WTC11 (cell line): ENCODE data around the gene MOV10L1. TPM values are rescaled to one million over a fixed set of nuclear protein-coding genes. Genes with fewer than 3 reads are reported as not detected.

Source experiments
- ATAC-seq: fragments of 200-7000 bp; cut with Tn5 transposase; 2 replicates; pipeline ENCODE4 v1.10.0; 2021; ENCODE audit warnings: mild to moderate bottlenecking, moderate library complexity
- CTCF ChIA-PET: fragments of 300-600 bp; sonication (Branson Sonifier 250); formaldehyde crosslinking; loops from one replicate; lab custom pipeline; 2021; ENCODE audit warnings: antibody characterized with exemption; lab: Charles Lee
- POLR2A ChIA-PET: fragments of 350-600 bp; sonication (Branson Sonifier 250); formaldehyde crosslinking; loops from one replicate; lab custom pipeline; 2021; ENCODE audit warnings: antibody characterized with exemption; lab: Charles Lee
- DNase-seq: peaks from one replicate; pipeline ENCODE4 v3.0.0; 2021; ENCODE audit warnings: low spot score
- H3K27ac Mint-ChIP-seq: 2 replicates; pipeline ENCODE4 v1.8.0; 2021; ENCODE audit warnings: mixed read lengths
- H3K27me3 Mint-ChIP-seq: 2 replicates; pipeline ENCODE4 v1.8.0; 2021; ENCODE audit warnings: low read depth, mild to moderate bottlenecking, moderate library complexity, mixed read lengths
- H3K36me3 Mint-ChIP-seq: 2 replicates; pipeline ENCODE4 v1.8.0; 2021; ENCODE audit warnings: mixed read lengths
- H3K4me1 Mint-ChIP-seq: 2 replicates; pipeline ENCODE4 v1.8.0; 2022; ENCODE audit warnings: mixed read lengths
- H3K4me3 Mint-ChIP-seq: 2 replicates; pipeline ENCODE4 v1.8.0; 2021; ENCODE audit warnings: mild to moderate bottlenecking, moderate library complexity, mixed read lengths
- H3K9me3 Mint-ChIP-seq: 2 replicates; pipeline ENCODE4 v1.8.0; 2021; ENCODE audit warnings: mixed read lengths
- AFF4 ChIP-seq: sonication (generic); formaldehyde crosslinking; IDR thresholded peaks from 2 replicates; pipeline ENCODE4 v1.8.1; 2023; ENCODE audit warnings: mild to moderate bottlenecking, missing genetic modification reagents, borderline replicate concordance
- CREB1 ChIP-seq: sonication (generic); formaldehyde crosslinking; IDR thresholded peaks from 2 replicates; pipeline ENCODE4 v1.8.0; 2023; ENCODE audit warnings: mild to moderate bottlenecking, missing genetic modification reagents
- FOXJ3 ChIP-seq: sonication (generic); formaldehyde crosslinking; IDR thresholded peaks from 2 replicates; pipeline ENCODE4 v1.9.0; 2021; ENCODE audit warnings: missing genetic modification reagents, mild to moderate bottlenecking, borderline replicate concordance
- GABPB1 ChIP-seq: sonication (generic); formaldehyde crosslinking; IDR thresholded peaks from 2 replicates; pipeline ENCODE4 v1.8.1; 2023; ENCODE audit warnings: mild to moderate bottlenecking, missing genetic modification reagents
- IRF2 ChIP-seq: sonication (generic); formaldehyde crosslinking; IDR thresholded peaks from 2 replicates; pipeline ENCODE4 v1.8.0; 2022; ENCODE audit warnings: low read depth, missing genetic modification reagents, borderline replicate concordance
- JAZF1 ChIP-seq: fragments of 250-450 bp; sonication (Bioruptor Pico); IDR thresholded peaks from 2 replicates; pipeline ENCODE4 v1.9.0; 2021; ENCODE audit warnings: moderate library complexity, mild to moderate bottlenecking, inconsistent platforms
- MYBL2 ChIP-seq: sonication (generic); formaldehyde crosslinking; IDR thresholded peaks from 2 replicates; pipeline ENCODE4 v1.8.1; 2023; ENCODE audit warnings: mild to moderate bottlenecking, moderate library complexity, missing genetic modification reagents
- NR3C1 ChIP-seq: sonication (generic); formaldehyde crosslinking; conservative IDR thresholded peaks from 2 replicates; pipeline ENCODE4 v1.8.1; 2023; ENCODE audit warnings: low read depth, mild to moderate bottlenecking, missing genetic modification reagents
- SMAD4 ChIP-seq: sonication (generic); formaldehyde crosslinking; IDR thresholded peaks from 2 replicates; pipeline ENCODE4 v1.8.0; 2022; ENCODE audit warnings: mild to moderate bottlenecking, missing genetic modification reagents
- TEAD4 ChIP-seq: sonication (generic); formaldehyde crosslinking; IDR thresholded peaks from 2 replicates; pipeline ENCODE4 v1.8.0; 2022; ENCODE audit warnings: mild to moderate bottlenecking, missing genetic modification reagents
- ZNF263 ChIP-seq: sonication (generic); formaldehyde crosslinking; IDR thresholded peaks from 2 replicates; pipeline ENCODE4 v1.8.1; 2022; ENCODE audit warnings: low read depth, mild to moderate bottlenecking, moderate library complexity, missing genetic modification reagents
- ZNF317 ChIP-seq: sonication (generic); formaldehyde crosslinking; IDR thresholded peaks from 2 replicates; pipeline ENCODE4 v1.8.1; 2023; ENCODE audit warnings: low read depth, mild to moderate bottlenecking, moderate library complexity, missing genetic modification reagents, borderline replicate concordance
- ZNF416 ChIP-seq: fragments of 250-450 bp; sonication (Bioruptor Pico); IDR thresholded peaks from 2 replicates; pipeline ENCODE4 v1.9.0; 2021; ENCODE audit warnings: mild to moderate bottlenecking, inconsistent platforms
- ZNF425 ChIP-seq: fragments of 250-450 bp; sonication (Bioruptor Pico); conservative IDR thresholded peaks from 2 replicates; pipeline ENCODE4 v1.9.0; 2021; ENCODE audit warnings: mild to moderate bottlenecking
- total RNA-seq: library from RNA; stranded (reverse); gene quantifications from 3 replicates; pipeline ENCODE4 v1.2.3, GENCODE V29; 2021
- TF ChIP-seq, protein P1 (sequence below): fragments of 200-600 bp; IDR thresholded peaks from 2 replicates; pipeline ENCODE4 v1.8.0; 2022; ENCODE audit warnings: antibody characterized with exemption
- TF ChIP-seq, protein P2 (sequence below): sonication (generic); formaldehyde crosslinking; IDR thresholded peaks from 2 replicates; pipeline ENCODE4 v1.8.0; 2022; ENCODE audit warnings: missing genetic modification reagents

MOV10L1 gene
- total RNA-seq, 1 experiment from 2014 or later: not detected

GRCh38 chr22:50098052-50098451 is 8.2 kb downstream of the MOV10L1 start:
- no peak overlapping the region for H3K4me3 Mint-ChIP-seq
- ATAC-seq: no peak
- no peaks in the 10 kb centered on the region for H3K36me3 Mint-ChIP-seq
- H3K4me1 Mint-ChIP-seq: no peaks in the 10 kb centered on the region
- no peaks in the 10 kb centered on the region for H3K27me3 Mint-ChIP-seq
- TF ChIP-seq, protein P1, sequence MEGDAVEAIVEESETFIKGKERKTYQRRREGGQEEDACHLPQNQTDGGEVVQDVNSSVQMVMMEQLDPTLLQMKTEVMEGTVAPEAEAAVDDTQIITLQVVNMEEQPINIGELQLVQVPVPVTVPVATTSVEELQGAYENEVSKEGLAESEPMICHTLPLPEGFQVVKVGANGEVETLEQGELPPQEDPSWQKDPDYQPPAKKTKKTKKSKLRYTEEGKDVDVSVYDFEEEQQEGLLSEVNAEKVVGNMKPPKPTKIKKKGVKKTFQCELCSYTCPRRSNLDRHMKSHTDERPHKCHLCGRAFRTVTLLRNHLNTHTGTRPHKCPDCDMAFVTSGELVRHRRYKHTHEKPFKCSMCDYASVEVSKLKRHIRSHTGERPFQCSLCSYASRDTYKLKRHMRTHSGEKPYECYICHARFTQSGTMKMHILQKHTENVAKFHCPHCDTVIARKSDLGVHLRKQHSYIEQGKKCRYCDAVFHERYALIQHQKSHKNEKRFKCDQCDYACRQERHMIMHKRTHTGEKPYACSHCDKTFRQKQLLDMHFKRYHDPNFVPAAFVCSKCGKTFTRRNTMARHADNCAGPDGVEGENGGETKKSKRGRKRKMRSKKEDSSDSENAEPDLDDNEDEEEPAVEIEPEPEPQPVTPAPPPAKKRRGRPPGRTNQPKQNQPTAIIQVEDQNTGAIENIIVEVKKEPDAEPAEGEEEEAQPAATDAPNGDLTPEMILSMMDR: no peak
- H3K27ac Mint-ChIP-seq: no peak overlapping the region
- CTCF ChIA-PET: no interaction called here
- POLR2A ChIA-PET: interaction anchor here (0.5 kb wide), 1 partner anchor 35 kb away, joined by 3 read pairs; no protein-coding TSS in a partner anchor
- no peak for DNase-seq
- H3K9me3 Mint-ChIP-seq: no peaks in the 10 kb centered on the region

DNA sequence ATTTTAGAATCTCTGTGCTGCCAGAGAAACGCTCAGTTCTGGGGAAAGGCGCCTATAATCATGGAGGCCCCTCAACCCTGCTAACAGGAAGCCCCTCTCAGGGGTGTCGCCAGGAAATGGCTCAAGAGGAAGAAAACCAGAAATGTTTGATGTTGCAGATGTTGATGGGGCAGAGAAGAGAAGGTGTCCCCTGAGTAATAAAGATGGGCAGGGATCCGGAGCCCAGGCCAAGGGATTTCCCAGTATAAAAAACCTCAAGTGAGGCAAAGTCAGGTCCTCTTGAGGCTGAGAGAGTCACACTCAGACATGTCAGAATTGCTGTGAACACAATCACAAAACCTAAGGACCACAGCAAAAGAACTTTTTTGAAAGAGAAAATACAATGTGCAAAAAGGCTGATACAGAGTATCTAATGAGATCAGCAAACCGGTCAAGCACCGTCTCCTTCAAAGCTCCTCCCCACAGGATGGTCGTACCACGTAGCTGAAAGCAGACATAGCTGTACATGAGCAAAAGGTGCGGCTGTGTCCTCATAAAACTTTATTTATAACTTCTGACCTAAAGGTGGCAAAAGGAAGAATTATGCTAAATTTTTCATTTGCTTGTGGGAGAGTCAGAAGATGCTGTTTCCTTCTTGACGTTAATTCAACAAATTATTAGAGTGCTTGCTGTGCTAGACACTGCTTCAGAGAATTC is 12.2 kb downstream of the MOV10L1 start:
- no peak for DNase-seq
- no peak overlapping the region for H3K27ac Mint-ChIP-seq

More for the DNA sequence above, 12.2 kb downstream of the MOV10L1 start:
- Mint-ChIP-seq H3K4me1 (no peaks in the 10 kb centered on the region), H3K27me3 (no peaks in the 10 kb centered on the region), H3K36me3 (no peaks in the 10 kb centered on the region), H3K4me3 (no peak overlapping the region), H3K9me3 (no peaks in the 10 kb centered on the region)
- POLR2A ChIA-PET: no interaction called here
- CTCF ChIA-PET: interaction anchor here (1.3 kb wide), 1 partner anchor 72 kb away, joined by 3 read pairs; no protein-coding TSS in a partner anchor
- TF ChIP-seq ZNF317 (CRISPR knock-in tag) (no peak), IRF2 (CRISPR knock-in tag) (no peak), TEAD4 (CRISPR knock-in tag) (no peak), MYBL2 (CRISPR knock-in tag) (no peak), GABPB1 (no peak), FOXJ3 (CRISPR knock-in tag) (no peak), NR3C1 (CRISPR knock-in tag) (no peak), AFF4 (CRISPR knock-in tag) (no peak), ZNF425 (no peak), SMAD4 (CRISPR knock-in tag) (no peak), CREB1 (no peak), ZNF263 (CRISPR knock-in tag) (no peak), JAZF1 (CRISPR knock-in tag) (no peak), ZNF416 (CRISPR knock-in tag) (no peak)
- TF ChIP-seq, protein P2, sequence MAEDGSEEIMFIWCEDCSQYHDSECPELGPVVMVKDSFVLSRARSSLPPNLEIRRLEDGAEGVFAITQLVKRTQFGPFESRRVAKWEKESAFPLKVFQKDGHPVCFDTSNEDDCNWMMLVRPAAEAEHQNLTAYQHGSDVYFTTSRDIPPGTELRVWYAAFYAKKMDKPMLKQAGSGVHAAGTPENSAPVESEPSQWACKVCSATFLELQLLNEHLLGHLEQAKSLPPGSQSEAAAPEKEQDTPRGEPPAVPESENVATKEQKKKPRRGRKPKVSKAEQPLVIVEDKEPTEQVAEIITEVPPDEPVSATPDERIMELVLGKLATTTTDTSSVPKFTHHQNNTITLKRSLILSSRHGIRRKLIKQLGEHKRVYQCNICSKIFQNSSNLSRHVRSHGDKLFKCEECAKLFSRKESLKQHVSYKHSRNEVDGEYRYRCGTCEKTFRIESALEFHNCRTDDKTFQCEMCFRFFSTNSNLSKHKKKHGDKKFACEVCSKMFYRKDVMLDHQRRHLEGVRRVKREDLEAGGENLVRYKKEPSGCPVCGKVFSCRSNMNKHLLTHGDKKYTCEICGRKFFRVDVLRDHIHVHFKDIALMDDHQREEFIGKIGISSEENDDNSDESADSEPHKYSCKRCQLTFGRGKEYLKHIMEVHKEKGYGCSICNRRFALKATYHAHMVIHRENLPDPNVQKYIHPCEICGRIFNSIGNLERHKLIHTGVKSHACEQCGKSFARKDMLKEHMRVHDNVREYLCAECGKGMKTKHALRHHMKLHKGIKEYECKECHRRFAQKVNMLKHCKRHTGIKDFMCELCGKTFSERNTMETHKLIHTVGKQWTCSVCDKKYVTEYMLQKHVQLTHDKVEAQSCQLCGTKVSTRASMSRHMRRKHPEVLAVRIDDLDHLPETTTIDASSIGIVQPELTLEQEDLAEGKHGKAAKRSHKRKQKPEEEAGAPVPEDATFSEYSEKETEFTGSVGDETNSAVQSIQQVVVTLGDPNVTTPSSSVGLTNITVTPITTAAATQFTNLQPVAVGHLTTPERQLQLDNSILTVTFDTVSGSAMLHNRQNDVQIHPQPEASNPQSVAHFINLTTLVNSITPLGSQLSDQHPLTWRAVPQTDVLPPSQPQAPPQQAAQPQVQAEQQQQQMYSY (CRISPR knock-in tag): no peak
- no peak for ATAC-seq
